Mesendoderm (in vitro differentiated cells): ENCODE measurements around the gene OLFM1.
"Not testable (repeated sequence)": the region's sequence is repeated elsewhere in the genome, so short reads cannot be mapped to it uniquely, and the experiment has no call there.

Experiments used
- DNase-seq: peaks from one replicate; pipeline ENCODE4 v3.0.0; 2013
- H2AK5ac ChIP-seq: 2 replicates; pipeline ENCODE4 v1.6.1; 2013; ENCODE audit warnings: low read length, inconsistent platforms
- H2BK120ac ChIP-seq: 2 replicates; pipeline ENCODE4 v1.6.1; 2013; ENCODE audit warnings: low read depth, mild to moderate bottlenecking, low read length, moderate library complexity, mixed read lengths
- H2BK15ac ChIP-seq: replicated peaks from 2 replicates; pipeline ENCODE4 v1.6.1; 2013; ENCODE audit warnings: low read depth, mild to moderate bottlenecking, moderate library complexity
- H2BK5ac ChIP-seq: 2 replicates; pipeline ENCODE4 v1.6.1; 2013; ENCODE audit warnings: low read length, inconsistent platforms
- H3K18ac ChIP-seq: 2 replicates; pipeline ENCODE4 v1.6.1; 2013; ENCODE audit warnings: mild to moderate bottlenecking, low read length, mixed read lengths
- H3K23ac ChIP-seq: one replicate; pipeline ENCODE4 v1.6.1; 2013; ENCODE audit warnings: low read length
- H3K27ac ChIP-seq: 2 replicates; pipeline ENCODE4 v1.5.1; 2013; ENCODE audit warnings: low read depth, mild to moderate bottlenecking, inconsistent platforms, low read length, moderate library complexity
- H3K27me3 ChIP-seq: 2 replicates; pipeline ENCODE4 v1.6.1; 2013; ENCODE audit warnings: low read length, control low read depth, mild to moderate bottlenecking, inconsistent platforms; ENCODE audit not compliant: insufficient read depth, poor library complexity
- H3K36me3 ChIP-seq: 2 replicates; pipeline ENCODE4 v1.6.1; 2013; ENCODE audit warnings: low read length, inconsistent platforms; ENCODE audit not compliant: control insufficient read depth, insufficient read depth
- H3K4ac ChIP-seq: one replicate; pipeline ENCODE4 v1.6.1; 2013; ENCODE audit warnings: low read depth, mild to moderate bottlenecking, low read length, moderate library complexity
- H3K4me1 ChIP-seq: 2 replicates; pipeline ENCODE4 v1.6.1; 2013; ENCODE audit warnings: low read depth, low read length, inconsistent platforms; ENCODE audit not compliant: control insufficient read depth
- H3K4me2 ChIP-seq: 2 replicates; pipeline ENCODE4 v1.6.1; 2013; ENCODE audit warnings: low read length
- H3K4me3 ChIP-seq: 2 replicates; pipeline ENCODE4 v1.5.1; 2013; ENCODE audit warnings: mild to moderate bottlenecking, low read length
- H3K56ac ChIP-seq: one replicate; pipeline ENCODE4 v1.6.1; 2013; ENCODE audit warnings: low read length
- H3K79me1 ChIP-seq: 2 replicates; pipeline ENCODE4 v1.6.1; 2013; ENCODE audit warnings: low read length, inconsistent platforms
- H3K79me2 ChIP-seq: 2 replicates; pipeline ENCODE4 v1.6.1; 2013; ENCODE audit warnings: mild to moderate bottlenecking, low read length; ENCODE audit not compliant: control insufficient read depth, insufficient read depth
- H3K9ac ChIP-seq: 2 replicates; pipeline ENCODE4 v1.6.1; 2013; ENCODE audit warnings: low read length, inconsistent platforms
- H4K5ac ChIP-seq: one replicate; pipeline ENCODE4 v1.6.1; 2013; ENCODE audit warnings: low read length
- H4K8ac ChIP-seq: one replicate; pipeline ENCODE4 v1.6.1; 2013; ENCODE audit warnings: low read depth, mild to moderate bottlenecking, control low read depth, low read length, moderate library complexity
- WGBS: extraction: QIAGEN DNeasy Blood & Tissue Kit; methylation state at CpG from one replicate; pipeline ENCODE4 v1.1.7; 2013; ENCODE audit warnings: low lambda C conversion rate, missing lambda C conversion rate; ENCODE audit not compliant: insufficient coverage; ENCODE audit errors: extremely low coverage; 5-methylcytosine and 5-hydroxymethylcytosine counted together

The OLFM1 gene

GRCh38 chr9:135146241-135146640 is 58.8 kb downstream of the OLFM1 start:
- Histone ChIP-seq H3K79me2 (no peaks in the 10 kb centered on the region), H3K36me3 (no peaks in the 10 kb centered on the region), H3K9ac (no peak overlapping the region), H4K5ac (no peak overlapping the region), H3K79me1 (no peaks in the 10 kb centered on the region), H4K8ac (no peak overlapping the region), H2BK15ac (no peak overlapping the region), H2BK5ac (no peak overlapping the region), H3K23ac (no peak overlapping the region), H2BK120ac (no peak overlapping the region), H3K27ac (no peak overlapping the region), H3K18ac (no peak overlapping the region), H3K4me3 (no peak overlapping the region), H2AK5ac (no peak overlapping the region), H3K4me2 (no peak overlapping the region), H3K4me1 (no peaks in the 10 kb centered on the region), H3K4ac (no peak overlapping the region), H3K56ac (no peak overlapping the region), H3K27me3 (no peaks in the 10 kb centered on the region)
- DNase-seq: no peak
- no CpG with 5 or more reads among the region's 4 CpGs for WGBS

GRCh38 chr9:135146766-135147473 is 59.5 kb downstream of the OLFM1 start:
- Histone ChIP-seq H3K4ac (no peak overlapping the region), H2BK15ac (no peak overlapping the region), H3K23ac (no peak overlapping the region), H3K27ac (no peak overlapping the region), H3K36me3 (no peaks in the 10 kb centered on the region), H2BK5ac (no peak overlapping the region), H4K5ac (no peak overlapping the region), H3K9ac (no peak overlapping the region), H3K4me3 (no peak overlapping the region), H3K18ac (no peak overlapping the region), H3K27me3 (no peaks in the 10 kb centered on the region), H4K8ac (no peak overlapping the region), H2BK120ac (no peak overlapping the region), H3K4me2 (no peak overlapping the region), H3K4me1 (no peaks in the 10 kb centered on the region), H3K56ac (no peak overlapping the region), H3K79me1 (no peaks in the 10 kb centered on the region), H3K79me2 (no peaks in the 10 kb centered on the region), H2AK5ac (no peak overlapping the region)
- no CpG with 5 or more reads among the region's 16 CpGs for WGBS
- no peak for DNase-seq

- Histone ChIP-seq H4K5ac (no peak overlapping the region), H3K4me1 (peaks cover 3% of the 10 kb centered on the region), H3K4me3 (no peak overlapping the region), H2BK5ac (no peak overlapping the region), H3K4ac (no peak overlapping the region), H2BK15ac (no peak overlapping the region), H3K79me2 (no peaks in the 10 kb centered on the region), H3K23ac (no peak overlapping the region), H3K9ac (no peak overlapping the region), H4K8ac (no peak overlapping the region), H2AK5ac (no peak overlapping the region), H3K36me3 (no peaks in the 10 kb centered on the region), H2BK120ac (no peak overlapping the region), H3K79me1 (no peaks in the 10 kb centered on the region), H3K27me3 (no peaks in the 10 kb centered on the region), H3K56ac (no peak overlapping the region), H3K4me2 (no peak overlapping the region), H3K18ac (no peak overlapping the region), H3K27ac (no peak overlapping the region)
- no CpG with 5 or more reads among the region's 12 CpGs for WGBS
- DNase-seq: no peak
Observed at GRCh38 chr9:135147474-135147805, 60.0 kb downstream of the OLFM1 start.

GRCh38 chr9:135147938-135148337 is 60.5 kb downstream of the OLFM1 start:
- no peak overlapping the region for H3K4me3 ChIP-seq
- H3K23ac ChIP-seq: no peak overlapping the region
- H3K27ac ChIP-seq: no peak overlapping the region
- no CpG with 5 or more reads among the region's 9 CpGs for WGBS
- H2BK15ac ChIP-seq: no peak overlapping the region
- H3K4me1 ChIP-seq: peaks cover 5% of the 10 kb centered on the region
- H3K36me3 ChIP-seq: no peaks in the 10 kb centered on the region
- H3K79me2 ChIP-seq: no peaks in the 10 kb centered on the region
- no peak overlapping the region for H3K9ac ChIP-seq
- H2BK5ac ChIP-seq: no peak overlapping the region
- H3K79me1 ChIP-seq: no peaks in the 10 kb centered on the region
- no peak overlapping the region for H3K4me2 ChIP-seq
- no peak overlapping the region for H3K4ac ChIP-seq
- H4K8ac ChIP-seq: no peak overlapping the region
- no peak overlapping the region for H2BK120ac ChIP-seq
- no peak overlapping the region for H3K18ac ChIP-seq
- no peak overlapping the region for H2AK5ac ChIP-seq
- H3K27me3 ChIP-seq: no peaks in the 10 kb centered on the region
- H4K5ac ChIP-seq: no peak overlapping the region
- no peak overlapping the region for H3K56ac ChIP-seq
- DNase-seq: no peak

- H3K79me1 ChIP-seq: no peaks in the 10 kb centered on the region
- no peak overlapping the region for H3K56ac ChIP-seq
- no peak overlapping the region for H2BK5ac ChIP-seq
- no peaks in the 10 kb centered on the region for H3K36me3 ChIP-seq
- no peak overlapping the region for H3K9ac ChIP-seq
- no peak overlapping the region for H3K4ac ChIP-seq
- H3K4me2 ChIP-seq: no peak overlapping the region
- peaks cover 9% of the 10 kb centered on the region for H3K4me1 ChIP-seq
- H4K8ac ChIP-seq: no peak overlapping the region
- H4K5ac ChIP-seq: no peak overlapping the region
- DNase-seq: no peak
- H3K4me3 ChIP-seq: no peak overlapping the region
- no CpG with 5 or more reads among the region's 7 CpGs for WGBS
- H2AK5ac ChIP-seq: no peak overlapping the region
- H2BK15ac ChIP-seq: no peak overlapping the region
- no peak overlapping the region for H2BK120ac ChIP-seq
- H3K27me3 ChIP-seq: no peaks in the 10 kb centered on the region
- no peak overlapping the region for H3K18ac ChIP-seq
- no peaks in the 10 kb centered on the region for H3K79me2 ChIP-seq
- H3K23ac ChIP-seq: no peak overlapping the region
- H3K27ac ChIP-seq: no peak overlapping the region
Observed at GRCh38 chr9:135148386-135148785, 60.9 kb downstream of the OLFM1 start.

- not testable (repeated sequence) for H3K18ac ChIP-seq, H3K36me3 ChIP-seq, H3K4me3 ChIP-seq, DNase-seq, H4K5ac ChIP-seq, H3K4me2 ChIP-seq, H4K8ac ChIP-seq, H2AK5ac ChIP-seq, H2BK120ac ChIP-seq, H3K56ac ChIP-seq, H3K79me1 ChIP-seq, H3K79me2 ChIP-seq, H3K23ac ChIP-seq, H2BK15ac ChIP-seq, H3K27me3 ChIP-seq, H2BK5ac ChIP-seq, H3K4me1 ChIP-seq, H3K4ac ChIP-seq, H3K27ac ChIP-seq, H3K9ac ChIP-seq
- no CpG with 5 or more reads among the region's 9 CpGs for WGBS
Observed at GRCh38 chr9:135149901-135150300, 62.4 kb downstream of the OLFM1 start.
